GM21576 (cell line): ENCODE measurements around the gene DNAJB11.
A peak's percentile ranks its signal among the peaks of the same experiment; 100 is the strongest.
"Not testable (repeated sequence)": the region's sequence is repeated elsewhere in the genome, so short reads cannot be mapped to it uniquely, and the experiment has no call there.

ENCODE experiments used
- ATAC-seq: cut with Tn5 transposase; IDR thresholded peaks from one replicate; pipeline ENCODE4 v1.9.1; 2021; ENCODE audit warnings: mild to moderate bottlenecking, moderate library complexity; ENCODE audit not compliant: unreplicated experiment

The DNAJB11 gene

DNA sequence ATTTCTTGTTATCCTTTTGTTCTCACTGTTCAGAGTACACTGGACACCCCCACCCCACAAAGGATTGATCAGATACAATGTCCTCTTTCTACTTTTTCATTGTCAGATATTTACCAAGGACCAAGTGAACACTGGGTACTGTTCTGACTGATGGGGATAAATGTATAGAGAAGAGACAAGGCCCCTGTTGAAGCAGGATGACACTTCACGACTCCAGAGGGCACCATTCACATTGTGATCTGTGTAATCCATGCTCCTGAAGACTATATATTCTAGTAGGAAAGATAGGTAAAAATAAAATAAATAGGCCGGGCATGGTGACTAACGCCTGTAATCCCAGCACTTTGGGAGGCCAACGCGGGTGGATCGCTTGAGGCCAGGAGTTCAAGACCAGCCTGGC is 19.1 kb upstream of the DNAJB11 start:
- ATAC-seq: no peak

DNA sequence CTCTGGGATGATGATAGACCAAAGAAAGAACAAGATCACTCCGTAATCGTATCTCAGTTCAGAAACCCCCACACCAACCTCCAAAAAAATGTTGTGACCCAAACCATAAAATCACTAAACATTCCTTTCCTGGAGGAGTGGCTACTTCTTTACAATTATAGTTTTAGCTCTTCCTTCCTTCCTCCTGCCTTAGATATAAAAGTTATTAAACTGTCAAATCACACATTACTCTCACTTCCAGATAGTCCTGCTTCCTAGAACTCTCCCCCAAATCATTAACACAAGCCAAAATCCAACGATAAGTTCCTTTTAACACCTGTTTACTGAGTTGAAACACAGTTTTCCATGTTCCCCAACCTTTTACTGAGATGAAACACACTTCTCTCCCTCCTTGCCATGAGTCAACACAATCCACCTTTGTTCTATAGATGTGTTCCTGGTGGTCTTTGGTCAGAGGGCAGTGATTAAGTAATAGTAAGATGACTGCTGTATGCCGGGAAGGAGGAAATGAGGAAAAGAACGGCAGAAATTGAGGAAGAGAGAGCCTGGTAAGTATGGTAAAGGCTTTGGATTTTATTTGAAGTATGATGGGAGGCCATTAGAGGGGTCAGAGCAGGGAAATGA is 18.0 kb upstream of the DNAJB11 start:
- no peak for ATAC-seq

GRCh38 chr3:186564586-186564985 is 5.9 kb upstream of the DNAJB11 start:
- ATAC-seq: no peak

GRCh38 chr3:186566772-186567071 is 3.8 kb upstream of the DNAJB11 start:
- no peak for ATAC-seq

DNA sequence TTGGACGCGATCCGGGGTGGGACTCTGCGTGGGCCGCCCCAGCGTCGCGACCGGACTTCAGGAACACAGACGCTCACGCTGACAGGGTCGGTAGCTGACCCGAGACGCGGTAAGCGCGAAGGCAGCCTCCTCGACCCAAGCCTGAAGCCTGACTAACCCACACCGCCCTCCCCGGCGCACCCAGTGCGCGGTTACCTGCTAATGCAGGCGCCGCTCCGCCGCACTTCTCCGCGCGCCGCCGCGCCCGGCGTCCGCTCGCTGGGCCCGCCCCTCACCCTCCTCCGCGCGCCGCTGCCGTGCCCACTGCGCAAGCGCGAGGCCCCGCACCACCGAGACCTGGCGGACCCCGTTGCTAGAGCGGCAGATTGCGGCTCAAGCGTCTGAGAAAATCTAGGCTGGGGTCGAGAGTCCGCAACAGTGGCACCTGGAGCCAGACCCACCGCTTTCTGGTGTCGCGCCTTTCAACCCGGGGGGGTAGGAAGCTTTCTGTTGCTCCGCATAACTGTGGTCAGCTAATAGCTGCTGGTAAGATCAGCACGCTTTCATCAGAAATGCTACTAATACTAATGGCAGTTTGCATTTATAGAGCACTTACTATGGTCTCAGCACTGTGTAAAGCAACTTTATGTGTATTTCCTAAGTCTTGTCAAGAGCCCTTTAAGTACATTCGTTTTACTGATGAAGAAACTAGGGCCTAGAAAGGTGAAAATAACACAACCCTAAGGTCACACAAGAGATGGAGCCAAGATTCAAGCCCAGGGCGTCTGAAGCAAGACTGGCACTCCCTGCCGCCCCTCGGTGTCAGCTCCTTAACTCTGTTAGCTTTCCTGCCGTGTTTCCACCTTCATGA is 3.2 kb upstream of the DNAJB11 start, which contains the start of gene TBCCD1:
TSS of gene TBCCD1 (minus strand) at position 268 of the 850 bp plus-strand sequence. CDS start 3,010 bp downstream, outside the sequence.
- peak; percentile 40 for ATAC-seq

DNA sequence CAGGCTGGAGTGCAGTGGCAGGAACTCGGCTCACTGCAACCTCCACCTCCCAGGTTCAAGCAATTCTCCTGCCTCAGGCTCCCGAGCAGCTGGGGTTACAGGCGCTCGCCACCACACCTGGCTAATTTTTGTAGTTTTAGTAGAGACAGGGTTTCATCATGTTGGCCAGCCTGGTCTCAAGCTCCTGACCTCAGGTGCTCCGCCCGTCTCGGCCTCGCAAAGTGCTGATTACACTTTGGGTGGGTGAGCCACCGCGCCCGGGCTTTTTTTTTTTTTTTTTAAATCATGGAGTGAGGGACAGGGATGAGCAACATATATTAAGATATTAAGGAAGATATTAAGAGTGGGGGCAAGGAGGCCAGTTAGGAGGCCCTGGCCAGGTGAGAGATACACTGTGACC is 1.2 kb upstream of the DNAJB11 start:
- not testable (repeated sequence) for ATAC-seq

GRCh38 chr3:186569779-186570095 is 783 bp upstream of the DNAJB11 start:
- no peak for ATAC-seq

GRCh38 chr3:186570941-186571643 is 572 bp downstream of the DNAJB11 start:
- ATAC-seq: no peak

DNA sequence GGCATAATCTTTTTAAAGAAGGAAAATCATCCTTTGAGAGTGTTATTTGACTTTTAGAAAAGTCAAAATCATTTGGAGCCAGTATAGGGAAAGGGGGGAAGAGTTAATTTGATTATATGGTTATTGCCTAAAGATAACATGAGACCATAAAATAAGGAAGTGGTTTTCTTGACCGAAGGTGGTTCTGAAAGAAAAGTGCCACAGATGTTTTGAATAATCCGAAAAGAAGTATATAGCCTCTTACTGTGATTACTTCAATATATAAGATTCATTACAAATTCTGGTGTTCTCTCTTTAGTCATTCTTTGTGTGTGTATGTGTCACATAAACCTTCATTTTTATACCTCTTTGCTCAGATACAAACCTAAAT is 1.1 kb downstream of the DNAJB11 start:
- no peak for ATAC-seq

GRCh38 chr3:186577521-186577920 is 7.0 kb downstream of the DNAJB11 start:
- ATAC-seq: no peak

DNA sequence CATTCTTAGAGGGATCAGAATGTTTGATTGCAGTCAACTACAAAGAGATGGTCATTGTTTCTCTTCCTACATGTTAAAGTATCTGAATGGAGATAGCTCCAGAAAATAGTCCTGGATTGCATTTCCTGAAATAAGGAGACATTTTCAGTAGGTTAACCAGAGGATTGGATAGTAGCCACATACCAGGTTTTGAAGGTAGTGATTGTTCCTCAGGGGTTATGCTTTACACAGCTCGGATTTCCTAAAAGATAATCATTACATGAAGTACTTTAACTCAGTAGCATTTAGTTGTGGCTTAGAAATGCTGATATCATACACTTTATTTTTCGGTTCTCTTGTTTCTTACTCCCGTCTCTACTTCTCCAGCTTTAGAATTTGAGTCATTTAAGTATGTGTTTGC is 10.3 kb downstream of the DNAJB11 start:
- no peak for ATAC-seq

GRCh38 chr3:186582541-186582940 is 12.0 kb downstream of the DNAJB11 start:
- no peak for ATAC-seq

DNA sequence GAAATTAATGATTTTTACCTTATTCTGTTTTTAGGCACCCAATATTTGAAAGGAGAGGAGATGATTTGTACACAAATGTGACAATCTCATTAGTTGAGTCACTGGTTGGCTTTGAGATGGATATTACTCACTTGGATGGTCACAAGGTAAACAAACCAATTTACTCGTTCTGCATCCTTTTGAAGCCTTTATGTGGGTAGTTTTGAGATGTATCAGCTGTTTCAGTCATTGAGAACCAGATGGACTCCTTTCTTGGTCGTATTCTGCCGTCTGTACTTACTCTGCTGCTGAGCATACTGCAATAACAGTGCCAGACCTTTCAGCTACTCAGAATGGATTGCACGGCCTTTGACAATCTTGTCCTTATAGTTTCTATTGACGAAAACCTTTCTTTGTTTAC is 13.3 kb downstream of the DNAJB11 start:
- ATAC-seq: no peak

- not testable (repeated sequence) for ATAC-seq
Observed at GRCh38 chr3:186586245-186586644, 15.7 kb downstream of the DNAJB11 start.

DNA sequence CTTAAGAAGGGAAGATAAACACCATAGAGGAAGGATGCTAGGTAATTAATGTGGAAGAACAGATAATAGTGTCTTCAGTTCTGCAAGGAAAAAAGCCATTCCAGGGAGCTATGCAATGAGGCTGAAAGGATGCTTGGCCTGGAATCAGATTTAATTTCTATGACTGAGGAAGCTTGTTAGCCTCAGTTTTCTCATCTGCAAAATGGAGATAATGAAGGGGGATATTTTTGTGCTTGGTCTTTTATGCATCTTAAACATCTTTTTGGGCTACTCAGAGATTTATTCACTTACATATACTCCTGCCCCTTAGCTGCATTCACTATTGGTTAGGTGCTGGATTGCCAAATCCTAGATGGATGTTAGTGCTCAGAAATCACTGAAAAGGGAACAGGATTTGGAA is 16.7 kb downstream of the DNAJB11 start:
- ATAC-seq: no peak

DNA sequence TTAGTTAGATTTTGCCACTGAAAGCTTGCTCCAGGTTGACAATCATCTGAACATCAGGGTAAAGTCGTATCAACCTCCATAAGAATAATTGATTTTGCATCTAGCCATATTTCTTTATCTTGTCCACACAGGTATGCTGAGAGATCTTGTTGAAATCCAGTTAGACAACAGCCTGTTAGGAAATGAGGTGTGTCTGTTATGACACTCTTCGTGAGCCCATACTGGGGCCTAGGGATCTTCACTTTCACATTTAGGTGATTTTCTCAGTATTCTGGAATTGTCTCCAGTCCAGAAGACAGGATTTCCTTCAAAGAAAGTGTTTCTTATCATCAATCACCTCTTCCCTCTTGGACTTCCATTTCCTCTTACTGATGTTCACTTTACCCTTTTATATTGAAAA is 18.1 kb downstream of the DNAJB11 start:
- ATAC-seq: no peak

GRCh38 chr3:186589121-186589520 is 18.6 kb downstream of the DNAJB11 start:
- ATAC-seq: no peak

DNA sequence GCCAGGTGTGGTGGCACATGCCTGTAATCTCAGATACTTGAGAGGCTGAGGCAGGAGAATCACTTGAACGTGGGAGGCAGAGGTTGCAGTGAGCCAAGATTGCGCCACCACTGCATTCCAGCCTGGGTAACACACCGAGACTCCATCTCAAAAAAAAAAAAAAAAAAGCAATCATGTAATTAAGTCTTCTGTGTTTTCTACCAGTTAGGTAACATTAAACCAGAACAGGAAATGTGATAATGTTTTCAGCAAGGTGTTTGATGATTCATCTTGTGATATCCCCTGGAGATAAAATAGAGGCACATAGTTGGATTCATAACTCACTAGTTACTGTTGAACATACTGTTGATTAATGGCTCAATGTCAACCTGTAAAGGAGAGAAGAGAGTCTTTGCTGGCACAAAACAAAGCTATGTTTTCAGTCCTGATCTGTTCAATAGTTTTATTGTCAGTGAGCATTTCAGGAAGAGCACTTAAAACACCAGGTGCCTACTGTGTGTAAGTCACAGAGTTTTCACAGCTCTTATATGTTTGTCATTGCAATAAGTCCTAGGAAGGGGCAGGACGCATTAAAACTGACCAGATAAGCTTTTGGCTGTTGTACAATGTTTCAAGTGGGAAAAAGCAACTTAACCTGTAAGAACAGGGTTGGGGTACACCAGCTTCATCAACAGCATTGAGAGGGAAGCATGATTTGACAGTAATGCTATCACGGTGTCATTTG is 19.5 kb downstream of the DNAJB11 start:
- no peak for ATAC-seq

GRCh38 chr3:186590580-186591295 is 20.2 kb downstream of the DNAJB11 start:
- no peak for ATAC-seq

- no peak for ATAC-seq
Observed at GRCh38 chr3:186592682-186593081, 22.2 kb downstream of the DNAJB11 start.

GRCh38 chr3:186593862-186594261 is 23.3 kb downstream of the DNAJB11 start:
- ATAC-seq: no peak
